ENCODE data around the gene MLPH. TPM values are rescaled to one million over a fixed set of nuclear protein-coding genes. Genes with fewer than 3 reads are reported as not detected.

MLPH gene
- total and polyA plus RNA-seq, 8 donors, result 61.3 to 657 (median 344) TPM

GRCh38 chr2:237597196-237598145 lies 110.4 kb downstream of the MLPH start:
- H3K36me3 ChIP-seq, result no peaks in the 10 kb centered on the region
- peaks cover 24 to 69% (median 46%) of the 10 kb centered on the region in 4 donors for H3K4me1 ChIP-seq
- H3K27ac ChIP-seq, result peak overlapping the region in 2 of 5 donors; percentile 0 to 88
- TF ChIP-seq POLR2A (IDR thresholded peaks at IDR 0.05), result no peak
- TF ChIP-seq, protein P1, sequence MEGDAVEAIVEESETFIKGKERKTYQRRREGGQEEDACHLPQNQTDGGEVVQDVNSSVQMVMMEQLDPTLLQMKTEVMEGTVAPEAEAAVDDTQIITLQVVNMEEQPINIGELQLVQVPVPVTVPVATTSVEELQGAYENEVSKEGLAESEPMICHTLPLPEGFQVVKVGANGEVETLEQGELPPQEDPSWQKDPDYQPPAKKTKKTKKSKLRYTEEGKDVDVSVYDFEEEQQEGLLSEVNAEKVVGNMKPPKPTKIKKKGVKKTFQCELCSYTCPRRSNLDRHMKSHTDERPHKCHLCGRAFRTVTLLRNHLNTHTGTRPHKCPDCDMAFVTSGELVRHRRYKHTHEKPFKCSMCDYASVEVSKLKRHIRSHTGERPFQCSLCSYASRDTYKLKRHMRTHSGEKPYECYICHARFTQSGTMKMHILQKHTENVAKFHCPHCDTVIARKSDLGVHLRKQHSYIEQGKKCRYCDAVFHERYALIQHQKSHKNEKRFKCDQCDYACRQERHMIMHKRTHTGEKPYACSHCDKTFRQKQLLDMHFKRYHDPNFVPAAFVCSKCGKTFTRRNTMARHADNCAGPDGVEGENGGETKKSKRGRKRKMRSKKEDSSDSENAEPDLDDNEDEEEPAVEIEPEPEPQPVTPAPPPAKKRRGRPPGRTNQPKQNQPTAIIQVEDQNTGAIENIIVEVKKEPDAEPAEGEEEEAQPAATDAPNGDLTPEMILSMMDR (IDR thresholded peaks at IDR 0.05), result no peak
- TF ChIP-seq EP300 (IDR thresholded peaks at IDR 0.05), result no peak
- no peak for TF ChIP-seq POLR2AphosphoS5 (IDR thresholded peaks at IDR 0.05)
- H3K4me3 ChIP-seq, result no peak overlapping the region
- 84 to 93% (median 91%) methylated on average over 26 to 29 of the region's 29 CpGs for WGBS, 5 donors
- no peaks in the 10 kb centered on the region for H3K27me3 ChIP-seq
- DNase-seq, result no peak
- H3K9me3 ChIP-seq, result no peaks in the 10 kb centered on the region
- intact Hi-C loops (cut with DNase I; ENCODE audit: low total_unique reads), result no loop called here

- TF ChIP-seq POLR2AphosphoS5 (IDR thresholded peaks at IDR 0.05), result no peak
- no peak for TF ChIP-seq POLR2A (IDR thresholded peaks at IDR 0.05)
- no peak for TF ChIP-seq EP300 (IDR thresholded peaks at IDR 0.05)
- TF ChIP-seq, protein P1 (IDR thresholded peaks at IDR 0.05), result no peak
- peaks cover 24 to 63% (median 48%) of the 10 kb centered on the region in 4 donors for H3K4me1 ChIP-seq
- intact Hi-C loops (cut with DNase I; ENCODE audit: low total_unique reads), result no loop called here
- H3K9me3 ChIP-seq, result no peaks in the 10 kb centered on the region
- H3K4me3 ChIP-seq, result no peak overlapping the region
- 78 to 92% (median 90%) methylated on average over 14 of the region's 14 CpGs for WGBS, 5 donors
- no peak for DNase-seq
- no peaks in the 10 kb centered on the region for H3K36me3 ChIP-seq
- H3K27me3 ChIP-seq, result no peaks in the 10 kb centered on the region
- H3K27ac ChIP-seq, result peak overlapping the region in 2 of 5 donors; percentile 1 to 88
Observed at GRCh38 chr2:237598468-237599208, 111.6 kb downstream of the MLPH start.

GRCh38 chr2:237599465-237600110 lies 112.5 kb downstream of the MLPH start:
- DNase-seq, result no peak
- peak overlapping the region; percentile 17 to 88 (median 79) for H3K27ac ChIP-seq
- peaks cover 20 to 60% (median 46%) of the 10 kb centered on the region in 4 donors for H3K4me1 ChIP-seq
- intact Hi-C loops (cut with DNase I; ENCODE audit: low total_unique reads), result no loop called here
- H3K27me3 ChIP-seq, result no peaks in the 10 kb centered on the region
- WGBS, 5 donors, result 58 to 68% (median 61%) methylated on average over 9 of the region's 9 CpGs
- TF ChIP-seq, protein P1 (IDR thresholded peaks at IDR 0.05), result no peak
- TF ChIP-seq POLR2AphosphoS5 (IDR thresholded peaks at IDR 0.05), result no peak
- peak overlapping the region in 3 of 4 donors; percentile 11 to 26 (median 20) for H3K4me3 ChIP-seq
- no peaks in the 10 kb centered on the region for H3K36me3 ChIP-seq
- H3K9me3 ChIP-seq, result no peaks in the 10 kb centered on the region
